Hematopoietic multipotent progenitor cell (in vitro differentiated cells): Measurements from ENCODE around the gene SCMH1. TPM values are rescaled to one million over a fixed set of nuclear protein-coding genes. Genes with fewer than 3 reads are reported as not detected.
A peak's percentile ranks its signal among the peaks of the same experiment; 100 is the strongest.

Experiments used
- DNase-seq, 3 donors: peaks; one replicate each; pipeline ENCODE4 v3.0.0-alpha.2; 2011 to 2015; ENCODE audit warnings: low read depth in 2 of 3, low spot score in 2 of 3
- total RNA-seq: library from RNA; depleted of rRNA; stranded (reverse); fragments of >200 nt; gene quantifications from one replicate; pipeline ENCODE4 v1.2.3, GENCODE V29; 2012

Gene SCMH1
- total RNA-seq, 1 donor: 39.3 TPM

DNA sequence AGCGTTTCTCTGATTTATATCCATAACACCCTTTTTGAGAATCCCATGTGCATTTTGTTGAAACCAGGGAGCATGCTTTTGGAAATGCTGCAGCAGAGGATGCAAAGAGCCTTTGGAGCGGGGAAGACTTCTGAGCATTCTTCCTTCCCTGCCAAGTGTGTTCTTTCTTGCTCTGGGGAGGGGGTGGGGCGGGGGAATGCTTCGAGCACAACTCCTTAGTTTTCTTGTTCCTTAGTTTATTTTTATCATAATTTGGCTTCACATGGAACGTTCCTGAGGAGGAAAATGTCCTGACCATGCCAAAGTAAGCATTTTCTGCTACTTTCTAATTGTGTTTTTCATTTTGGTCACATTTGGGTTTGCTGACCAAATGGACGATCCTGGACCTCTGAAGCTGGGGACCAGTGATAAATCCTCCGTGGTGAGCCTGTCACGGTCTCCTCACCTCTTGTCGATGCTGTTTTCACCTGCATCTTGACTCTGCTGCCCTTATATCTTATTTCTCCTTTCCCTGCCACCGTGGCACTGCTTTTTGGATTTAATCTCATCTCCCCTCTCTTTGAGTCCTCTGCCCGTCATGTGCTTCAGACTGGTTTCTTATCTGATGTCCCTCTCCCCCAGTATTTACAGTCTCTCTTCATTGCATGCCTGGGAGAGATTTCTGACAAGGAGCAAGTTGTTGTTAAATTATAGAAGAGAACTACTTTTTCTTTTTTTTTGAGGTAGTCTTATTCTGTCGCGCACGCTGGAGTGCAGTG is 260.2 kb downstream of the SCMH1 start:
- no peak for DNase-seq

GRCh38 chr1:40980453-40981121 is 261.5 kb downstream of the SCMH1 start:
- DNase-seq: peak; percentile 25 to 45 (median 25)

GRCh38 chr1:40980068-40980452 is 262.0 kb downstream of the SCMH1 start:
- no peak for DNase-seq

GRCh38 chr1:40979241-40980067 is 262.7 kb downstream of the SCMH1 start, which contains the start of gene CTPS1:
TSS of gene CTPS1 (plus strand) at chr1:40979696. CDS start at chr1:40983291, 3,595 bp downstream.
- peak; percentile 90 to 95 (median 94) for DNase-seq

GRCh38 chr1:40978886-40979240 is 263.2 kb downstream of the SCMH1 start:
- peak in 1 of 3 donors; percentile 19 for DNase-seq

GRCh38 chr1:40977716-40978115 is 264.4 kb downstream of the SCMH1 start:
- DNase-seq: no peak

Other genes starting within 250 kb of the SCMH1 start
- 1.6 TPM for gene SLFNL1, start 220.6 kb downstream of the SCMH1 start, total RNA-seq
- gene FOXO6, start 119.1 kb upstream of the SCMH1 start, total RNA-seq: 0.27 TPM
- gene EDN2, start 242.4 kb upstream of the SCMH1 start, total RNA-seq: not detected